HG02610 (cell line): ENCODE measurements around the gene PARD3.

Source experiments
- ATAC-seq: cut with Tn5 transposase; IDR thresholded peaks from one replicate; pipeline ENCODE4 v1.9.1; 2021; ENCODE audit warnings: mild to moderate bottlenecking, moderate library complexity; ENCODE audit not compliant: unreplicated experiment

Gene PARD3

DNA sequence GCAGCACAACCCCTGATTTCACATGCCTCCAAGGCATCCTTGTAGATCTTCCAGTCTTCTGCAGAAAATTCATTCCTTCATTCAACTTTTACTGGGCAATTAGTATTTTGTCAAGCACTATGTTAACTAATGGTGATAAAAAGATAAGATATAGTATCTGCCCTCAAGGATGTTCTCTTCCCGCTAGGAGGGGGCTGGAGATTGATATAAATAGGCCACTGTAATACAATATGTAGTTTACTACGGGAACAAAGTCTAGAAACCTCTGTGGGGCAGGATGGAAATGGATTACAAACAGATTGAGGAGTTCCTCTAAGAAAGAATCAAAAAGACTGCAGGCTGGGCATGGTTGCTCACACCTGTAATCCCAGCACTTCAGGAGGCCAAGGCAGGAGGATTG, 10.3 kb upstream of the PARD3 start:
- ATAC-seq: no peak

DNA sequence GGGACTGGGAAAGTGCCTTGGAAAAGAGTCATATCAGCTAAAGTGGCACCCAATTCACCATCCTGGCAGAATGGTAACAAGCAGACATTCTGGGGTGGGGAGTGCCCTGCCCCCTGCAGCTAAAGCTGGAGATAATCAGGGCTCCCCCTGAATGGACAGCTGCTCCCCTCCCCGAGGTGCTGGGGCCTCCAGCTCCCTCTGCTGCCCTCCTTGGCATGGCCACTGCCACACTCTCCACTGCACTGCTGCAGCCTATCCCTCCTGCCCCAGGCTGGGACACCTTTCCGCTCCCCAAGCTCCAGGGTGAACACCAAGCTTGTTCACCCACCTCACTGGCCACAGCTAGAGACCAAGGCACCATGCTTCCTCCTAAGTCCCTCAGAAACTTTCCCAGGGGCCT, 9.8 kb upstream of the PARD3 start:
- ATAC-seq: no peak

DNA sequence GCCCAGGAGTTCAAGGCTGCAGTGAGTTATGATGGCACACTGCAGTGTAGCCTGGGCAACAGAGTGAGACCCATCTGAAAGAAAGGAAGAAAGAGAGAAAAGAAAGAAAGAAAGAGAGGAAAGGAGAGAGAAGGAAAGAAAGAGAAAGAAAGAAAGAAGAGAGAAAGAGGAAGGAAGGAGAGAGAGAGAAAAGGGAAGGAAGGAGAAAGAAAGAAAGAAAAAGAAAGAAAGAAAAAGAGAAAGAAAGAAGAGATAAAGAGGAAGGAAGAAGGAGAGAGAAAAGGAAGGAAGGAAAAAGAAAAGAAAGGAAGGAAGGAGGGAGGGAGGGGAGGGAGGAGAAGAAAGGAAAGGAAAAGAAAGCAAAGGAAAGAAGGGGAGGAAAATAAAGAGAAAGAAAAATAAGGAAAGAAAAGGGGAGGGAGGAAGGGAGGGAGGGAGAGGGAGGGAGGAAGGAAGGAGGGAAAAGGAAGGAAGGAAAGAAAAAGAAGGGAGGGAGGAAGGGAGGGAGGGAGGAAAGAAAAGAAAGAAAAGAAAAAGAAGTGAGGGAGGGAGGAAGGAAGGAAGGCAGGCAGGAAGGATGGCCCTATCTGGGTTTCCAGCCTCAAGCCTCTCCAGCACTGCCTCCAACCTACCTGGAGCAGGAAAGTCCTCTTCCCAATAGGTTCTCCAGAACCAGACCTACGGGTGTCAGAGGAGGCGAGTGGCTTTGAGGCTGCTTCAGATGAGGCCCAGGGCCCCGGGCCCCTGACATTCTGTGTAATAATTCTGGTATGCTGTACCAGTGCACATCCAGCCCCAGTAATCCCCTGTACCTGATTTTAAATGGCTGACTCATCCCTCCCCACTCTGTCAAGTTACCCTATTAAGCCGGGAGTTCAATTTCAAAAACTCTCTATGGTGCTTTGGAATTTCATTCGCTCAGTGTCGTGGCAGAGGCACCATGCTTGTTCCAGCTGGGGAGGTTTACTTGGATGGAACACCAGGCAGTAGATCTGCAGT, 6.8 kb upstream of the PARD3 start:
- ATAC-seq: no peak

GRCh38 chr10:34817586-34817985, 2.5 kb upstream of the PARD3 start:
- ATAC-seq: no peak

GRCh38 chr10:34817054-34817453, 2.0 kb upstream of the PARD3 start:
- ATAC-seq: no peak

DNA sequence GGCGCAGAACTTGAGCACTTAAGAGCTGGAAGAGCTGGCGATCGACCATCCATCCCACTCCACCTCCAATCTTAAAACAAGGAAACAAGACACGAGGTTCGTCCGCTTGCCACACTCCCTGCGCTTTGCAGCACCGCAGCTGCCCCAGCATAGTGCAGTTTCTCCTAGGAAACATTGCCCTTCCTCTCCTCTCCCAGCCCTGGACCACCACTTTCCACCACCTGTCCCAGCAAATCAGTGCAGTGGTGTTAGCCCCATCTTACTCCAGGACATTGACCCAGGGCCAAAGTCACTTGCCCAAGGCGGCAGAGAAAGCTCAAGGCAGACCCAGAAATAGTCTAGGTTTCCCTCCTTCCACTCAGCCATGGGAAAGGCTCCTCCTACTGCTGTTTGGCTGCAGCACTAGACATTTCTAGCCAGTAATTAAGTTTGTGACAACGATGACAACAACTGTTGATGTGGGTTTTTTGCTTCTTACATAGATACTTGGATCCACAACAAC, 1.5 kb upstream of the PARD3 start:
- ATAC-seq: no peak

- no peak for ATAC-seq
Observed at GRCh38 chr10:34816085-34816496, 995 bp upstream of the PARD3 start.

GRCh38 chr10:34814913-34815184, 247 bp downstream of the PARD3 start:
- no peak for ATAC-seq

- ATAC-seq: no peak
Observed at GRCh38 chr10:34814223-34814912, 728 bp downstream of the PARD3 start.

GRCh38 chr10:34813626-34814222, 1.4 kb downstream of the PARD3 start:
- no peak for ATAC-seq

DNA sequence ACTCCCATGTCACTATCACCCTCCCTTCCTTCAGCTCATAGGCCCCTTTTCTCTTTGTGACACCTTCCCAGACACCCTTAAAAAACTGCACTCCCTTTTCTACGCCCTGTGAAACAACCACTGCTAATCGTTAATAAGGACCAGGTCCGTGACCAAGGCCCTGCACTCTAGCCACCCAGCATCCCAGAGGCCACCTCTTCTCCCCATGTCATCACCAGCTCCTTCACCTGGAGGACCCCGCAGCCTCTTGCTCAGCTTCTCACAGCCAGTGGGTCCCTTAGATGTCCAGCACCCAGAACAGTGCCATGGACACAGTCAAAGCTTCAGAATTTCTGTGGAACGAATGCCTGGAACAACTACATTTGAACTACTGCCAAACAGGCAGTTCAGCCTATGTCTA, 2.3 kb downstream of the PARD3 start:
- ATAC-seq: no peak

GRCh38 chr10:34811968-34812514, 3.1 kb downstream of the PARD3 start:
- ATAC-seq: no peak

DNA sequence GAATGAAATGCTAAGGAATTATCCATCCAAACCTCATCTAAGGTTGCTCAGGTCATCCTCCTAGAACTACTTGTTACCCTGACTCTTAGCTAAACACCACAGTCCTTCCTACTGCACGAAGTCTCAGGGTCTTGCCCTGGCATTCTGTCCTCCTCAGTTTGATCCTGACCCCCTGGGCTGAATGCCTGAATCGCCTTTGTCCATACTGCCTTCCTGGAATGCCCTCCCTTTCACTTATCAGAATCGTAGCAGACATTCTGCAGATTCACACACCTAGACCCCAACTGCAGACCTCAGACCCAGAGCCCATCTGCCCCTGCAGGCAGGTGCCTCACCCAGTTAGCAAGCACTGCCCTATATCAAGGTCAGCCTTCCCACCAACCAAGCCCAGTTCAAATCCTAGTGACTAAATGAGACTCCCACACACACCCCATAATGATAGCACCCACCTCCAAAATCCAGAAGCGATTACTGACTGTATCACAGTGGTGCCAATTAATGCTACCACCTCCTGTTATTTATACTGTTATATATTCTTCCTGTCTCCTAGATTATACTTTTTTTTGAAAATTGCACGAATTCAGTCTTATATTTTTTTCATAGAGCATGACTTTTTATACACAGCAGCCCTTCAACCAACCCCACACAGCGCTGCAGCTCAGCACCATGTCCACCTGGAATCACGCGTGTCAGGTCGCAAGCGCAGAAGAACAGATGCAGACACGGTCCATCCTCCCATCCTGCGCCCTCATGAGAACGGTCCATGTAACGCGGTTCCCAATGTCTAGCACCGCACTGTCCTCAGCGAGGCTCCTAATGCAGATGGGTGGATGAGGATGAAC, 3.7 kb downstream of the PARD3 start:
- no peak for ATAC-seq

GRCh38 chr10:34809796-34810195, 5.3 kb downstream of the PARD3 start:
- ATAC-seq: no peak

- ATAC-seq: no peak
Observed at GRCh38 chr10:34808801-34809745, 6.0 kb downstream of the PARD3 start.

GRCh38 chr10:34808336-34808735, 6.8 kb downstream of the PARD3 start:
- no peak for ATAC-seq

DNA sequence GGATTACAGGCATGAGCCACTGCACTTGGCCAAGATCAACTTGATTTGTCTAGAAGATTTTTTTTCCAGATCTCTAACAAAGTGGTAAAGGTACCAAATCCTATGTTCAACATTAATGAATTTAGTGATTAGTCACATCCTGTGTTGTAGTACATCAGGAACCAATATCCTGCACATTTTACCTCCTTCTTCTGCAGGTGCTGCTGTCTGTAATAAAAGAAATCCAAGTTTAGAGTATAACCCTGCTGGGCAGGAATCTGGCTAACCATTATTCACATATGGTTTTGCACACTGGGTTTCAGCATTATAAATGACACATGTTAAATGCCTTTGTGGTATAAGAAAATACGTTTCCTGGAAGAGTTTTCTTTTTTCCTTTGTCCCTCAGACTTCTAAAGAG, 10.8 kb downstream of the PARD3 start:
- ATAC-seq: no peak

DNA sequence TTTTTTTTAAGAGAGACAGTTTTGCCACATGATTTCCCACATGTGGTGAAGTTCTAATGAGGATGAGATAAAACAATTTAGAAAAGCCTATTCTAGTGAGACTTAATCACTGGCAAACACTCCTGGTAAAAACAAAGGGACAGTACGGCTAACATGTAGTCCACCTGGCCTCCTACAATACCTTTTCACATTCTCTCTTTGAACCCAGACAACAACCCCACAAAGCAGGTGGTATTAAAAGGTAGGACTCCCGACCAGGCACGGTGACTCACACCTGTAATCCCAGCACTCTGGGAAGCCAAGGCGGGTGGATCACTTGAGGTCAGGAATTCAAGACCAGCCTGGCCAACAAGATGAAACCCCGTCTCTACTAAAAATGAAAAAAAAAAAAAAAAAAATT, 12.4 kb downstream of the PARD3 start:
- no peak for ATAC-seq

DNA sequence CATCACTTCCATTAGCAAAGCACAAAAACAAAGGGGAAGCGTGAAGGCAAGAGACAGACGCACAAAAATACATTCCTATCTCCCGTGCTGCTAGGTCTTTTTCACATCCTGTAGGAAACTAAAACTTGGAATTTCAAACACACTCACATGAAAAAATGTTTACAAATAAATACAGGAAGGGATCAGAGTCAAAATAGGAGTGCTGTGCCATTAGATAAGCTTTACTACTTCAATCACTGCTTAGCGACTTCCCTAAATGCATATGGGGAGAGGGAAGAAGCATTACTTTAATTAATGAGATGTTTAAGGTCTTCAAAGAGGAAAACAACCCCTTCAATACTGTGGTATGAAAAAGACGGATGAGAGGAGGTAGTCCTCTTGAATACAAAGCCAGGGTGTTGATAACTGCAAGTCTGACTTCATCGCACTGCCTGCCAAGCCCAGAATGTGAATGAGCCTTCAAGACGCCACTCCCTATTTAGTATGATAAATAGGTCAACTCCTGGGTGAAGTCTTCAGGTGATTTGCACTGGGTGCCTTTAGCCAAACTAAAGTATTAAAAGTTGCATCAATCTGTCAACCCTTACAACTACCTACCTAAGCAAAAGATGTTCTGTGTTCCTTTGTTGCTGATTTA, 13.9 kb downstream of the PARD3 start:
- no peak for ATAC-seq
